SK-N-SH treated with all-trans-retinoic acid at 6 μM for 48 hours (cell line): Measurements from ENCODE around the gene MBTD1.

Source experiments
- ATAC-seq: fragments of 200-7000 bp; cut with Tn5 transposase; 3 replicates; pipeline ENCODE4 v1.9.1; 2020; ENCODE audit warnings: mild to moderate bottlenecking, moderate library complexity
- BACH2 ChIP-seq: fragments of 250-450 bp; sonication (Bioruptor Pico); IDR thresholded peaks from 2 replicates; pipeline ENCODE4 v1.9.0; 2021; ENCODE audit warnings: mild to moderate bottlenecking, borderline replicate concordance
- CSDC2 ChIP-seq: fragments of 250-450 bp; sonication (Bioruptor Pico); IDR thresholded peaks from 2 replicates; pipeline ENCODE4 v1.5.0; 2020; ENCODE audit warnings: mild to moderate bottlenecking, moderate library complexity
- GLIS3 ChIP-seq: fragments of 250-450 bp; sonication (Bioruptor Pico); IDR thresholded peaks from 2 replicates; pipeline ENCODE4 v1.5.0; 2020; ENCODE audit warnings: mild to moderate bottlenecking, moderate library complexity
- ISL1 ChIP-seq: fragments of 250-450 bp; sonication (Bioruptor Pico); IDR thresholded peaks from 2 replicates; pipeline ENCODE4 v2.1.2; 2022; ENCODE audit warnings: mild to moderate bottlenecking, moderate library complexity
- OSR1 ChIP-seq: fragments of 250-450 bp; sonication (Bioruptor Pico); IDR thresholded peaks from 2 replicates; pipeline ENCODE4 v1.8.0; 2022; ENCODE audit warnings: moderate library complexity, mild to moderate bottlenecking, inconsistent platforms
- PPARA ChIP-seq: fragments of 250-450 bp; sonication (Bioruptor Pico); IDR thresholded peaks from 2 replicates; pipeline ENCODE4 v1.5.0; 2020; ENCODE audit warnings: mild to moderate bottlenecking, borderline replicate concordance
- SNAI2 ChIP-seq: fragments of 250-450 bp; sonication (Bioruptor Pico); IDR thresholded peaks from 2 replicates; pipeline ENCODE4 v1.5.0; 2020; ENCODE audit warnings: mild to moderate bottlenecking, moderate library complexity
- TCF4 ChIP-seq: fragments of 250-450 bp; sonication (Bioruptor Pico); IDR thresholded peaks from 2 replicates; pipeline ENCODE4 v1.8.0; 2021; ENCODE audit warnings: mild to moderate bottlenecking, moderate library complexity, borderline replicate concordance
- ZC3H10 ChIP-seq: fragments of 250-450 bp; sonication (Bioruptor Pico); IDR thresholded peaks from 2 replicates; pipeline ENCODE4 v1.5.1; 2021; ENCODE audit warnings: mild to moderate bottlenecking, moderate library complexity
- ZFP30 ChIP-seq: fragments of 450-650 bp; formaldehyde crosslinking; IDR thresholded peaks from 2 replicates; pipeline ENCODE4 v1.5.0; 2022; ENCODE audit warnings: mild to moderate bottlenecking, moderate library complexity
- ZNF565 ChIP-seq: fragments of 450-650 bp; formaldehyde crosslinking; conservative IDR thresholded peaks from 2 replicates; pipeline ENCODE4 v1.5.0; 2020; ENCODE audit warnings: low read depth, mild to moderate bottlenecking, moderate library complexity
- ZNF70 ChIP-seq: fragments of 450-650 bp; formaldehyde crosslinking; IDR thresholded peaks from 2 replicates; pipeline ENCODE4 v1.5.0; 2020; ENCODE audit warnings: mild to moderate bottlenecking, moderate library complexity
- ZNF8 ChIP-seq: fragments of 450-650 bp; formaldehyde crosslinking; IDR thresholded peaks from 2 replicates; pipeline ENCODE4 v1.5.0; 2020; ENCODE audit warnings: mild to moderate bottlenecking, moderate library complexity
- TF ChIP-seq, protein P1 (sequence below): fragments of 250-450 bp; sonication (Bioruptor Pico); IDR thresholded peaks from 2 replicates; pipeline ENCODE4 v1.5.1; 2020; ENCODE audit warnings: low read depth, mild to moderate bottlenecking, moderate library complexity
- TF ChIP-seq, protein P2 (sequence below): fragments of 250-450 bp; sonication (Bioruptor Pico); IDR thresholded peaks from 2 replicates; pipeline ENCODE4 v1.8.0; 2021; ENCODE audit warnings: low read depth, mild to moderate bottlenecking, moderate library complexity, borderline replicate concordance
- TF ChIP-seq, protein P3 (sequence below): fragments of 250-450 bp; sonication (Bioruptor Pico); IDR thresholded peaks from 2 replicates; pipeline ENCODE4 v1.5.0; 2020; ENCODE audit warnings: mild to moderate bottlenecking, moderate library complexity

MBTD1 gene

DNA sequence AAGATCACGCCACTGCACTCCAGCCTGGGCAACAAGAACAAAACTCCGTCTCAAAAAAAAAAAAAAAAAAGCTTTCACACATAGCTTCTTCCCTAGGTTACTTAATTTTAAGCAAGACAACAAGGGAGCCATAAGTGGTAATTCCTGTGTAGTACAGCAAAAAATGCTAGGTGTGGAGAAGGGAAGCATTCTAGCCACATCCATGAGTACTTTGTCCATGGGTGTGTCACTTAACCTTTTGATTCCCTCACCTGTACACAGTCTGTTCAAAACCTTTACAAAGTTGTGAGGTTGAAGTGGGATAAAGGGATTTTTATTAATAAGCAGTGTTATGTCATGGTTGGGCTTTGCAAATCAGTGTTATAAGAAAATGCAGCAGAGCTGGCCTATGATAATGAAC is 89.1 kb downstream of the MBTD1 start:
- no peak for ATAC-seq
- no peak for TF ChIP-seq CSDC2
- no peak for TF ChIP-seq TCF4 (CRISPR knock-in tag)
- no peak for TF ChIP-seq ISL1 (CRISPR knock-in tag)
- no peak for TF ChIP-seq PPARA (CRISPR knock-in tag)

- TF ChIP-seq CSDC2 (no peak), TCF4 (CRISPR knock-in tag) (no peak), PPARA (CRISPR knock-in tag) (no peak), ZNF8 (CRISPR knock-in tag) (no peak)
- TF ChIP-seq, protein P1, sequence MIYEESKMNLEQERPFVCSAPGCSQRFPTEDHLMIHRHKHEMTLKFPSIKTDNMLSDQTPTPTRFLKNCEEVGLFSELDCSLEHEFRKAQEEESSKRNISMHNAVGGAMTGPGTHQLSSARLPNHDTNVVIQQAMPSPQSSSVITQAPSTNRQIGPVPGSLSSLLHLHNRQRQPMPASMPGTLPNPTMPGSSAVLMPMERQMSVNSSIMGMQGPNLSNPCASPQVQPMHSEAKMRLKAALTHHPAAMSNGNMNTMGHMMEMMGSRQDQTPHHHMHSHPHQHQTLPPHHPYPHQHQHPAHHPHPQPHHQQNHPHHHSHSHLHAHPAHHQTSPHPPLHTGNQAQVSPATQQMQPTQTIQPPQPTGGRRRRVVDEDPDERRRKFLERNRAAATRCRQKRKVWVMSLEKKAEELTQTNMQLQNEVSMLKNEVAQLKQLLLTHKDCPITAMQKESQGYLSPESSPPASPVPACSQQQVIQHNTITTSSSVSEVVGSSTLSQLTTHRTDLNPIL, result no peak
Observed at GRCh38 chr17:51169340-51169739, 90.5 kb downstream of the MBTD1 start.

DNA sequence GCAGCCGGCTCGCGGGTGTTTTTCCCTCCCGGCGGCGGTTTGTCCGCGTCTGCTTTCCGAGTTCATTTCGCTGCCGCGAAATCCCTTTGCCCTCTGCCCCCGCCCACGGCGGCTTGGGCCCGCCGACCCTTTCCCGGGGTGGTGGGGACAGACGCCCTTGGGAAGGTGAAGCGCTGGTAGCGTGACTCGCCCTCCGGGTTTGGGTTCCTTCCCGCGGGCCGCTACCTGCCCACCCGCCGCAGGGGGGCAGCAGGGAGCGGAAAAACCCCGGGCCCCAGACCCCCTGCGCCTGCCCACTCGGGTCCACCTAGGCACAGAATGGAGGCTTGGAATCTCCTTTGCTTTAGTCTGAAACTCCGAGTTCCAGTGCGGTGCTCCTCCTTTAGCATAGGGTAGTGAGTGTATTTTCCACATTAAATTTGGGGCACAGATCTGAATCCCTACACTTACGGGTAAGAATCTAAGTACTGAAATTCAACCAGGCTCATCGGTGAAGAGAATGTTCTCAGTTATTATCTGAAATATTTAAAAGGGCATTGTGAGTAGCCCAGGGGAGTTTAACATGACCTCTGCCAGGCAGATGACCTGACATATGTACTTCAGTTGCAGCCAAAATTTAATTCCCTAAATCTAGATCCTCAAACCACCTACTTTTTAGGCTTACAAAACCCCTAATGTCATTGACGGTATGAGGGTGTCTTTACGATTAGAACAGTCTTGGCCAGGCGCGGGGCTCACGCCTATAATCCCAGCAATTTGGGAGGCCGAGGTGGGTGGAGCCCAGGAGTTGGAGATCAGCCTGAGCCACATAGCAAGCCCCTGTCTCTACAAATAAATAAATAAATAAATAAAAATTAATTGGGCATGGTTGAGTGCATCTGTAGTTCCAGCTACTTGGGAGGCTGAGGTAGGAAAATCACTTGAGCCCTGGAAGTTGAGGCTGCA is 92.6 kb downstream of the MBTD1 start:
- no peak for TF ChIP-seq GLIS3 (CRISPR knock-in tag)
- TF ChIP-seq BACH2 (CRISPR knock-in tag), result no peak
- no peak for TF ChIP-seq ZNF70 (CRISPR knock-in tag)
- TF ChIP-seq PPARA (CRISPR knock-in tag), result no peak
- TF ChIP-seq, protein P2, sequence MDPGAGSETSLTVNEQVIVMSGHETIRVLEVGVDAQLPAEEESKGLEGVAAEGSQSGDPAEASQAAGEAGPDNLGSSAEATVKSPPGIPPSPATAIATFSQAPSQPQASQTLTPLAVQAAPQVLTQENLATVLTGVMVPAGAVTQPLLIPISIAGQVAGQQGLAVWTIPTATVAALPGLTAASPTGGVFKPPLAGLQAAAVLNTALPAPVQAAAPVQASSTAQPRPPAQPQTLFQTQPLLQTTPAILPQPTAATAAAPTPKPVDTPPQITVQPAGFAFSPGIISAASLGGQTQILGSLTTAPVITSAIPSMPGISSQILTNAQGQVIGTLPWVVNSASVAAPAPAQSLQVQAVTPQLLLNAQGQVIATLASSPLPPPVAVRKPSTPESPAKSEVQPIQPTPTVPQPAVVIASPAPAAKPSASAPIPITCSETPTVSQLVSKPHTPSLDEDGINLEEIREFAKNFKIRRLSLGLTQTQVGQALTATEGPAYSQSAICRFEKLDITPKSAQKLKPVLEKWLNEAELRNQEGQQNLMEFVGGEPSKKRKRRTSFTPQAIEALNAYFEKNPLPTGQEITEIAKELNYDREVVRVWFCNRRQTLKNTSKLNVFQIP, result no peak
- TF ChIP-seq, protein P1, result no peak
- no peak for TF ChIP-seq OSR1 (CRISPR knock-in tag)
- TF ChIP-seq ZNF8 (CRISPR knock-in tag), result no peak
- no peak for TF ChIP-seq SNAI2 (CRISPR knock-in tag)
- no peak for TF ChIP-seq ZC3H10 (CRISPR knock-in tag)
- no peak for TF ChIP-seq TCF4 (CRISPR knock-in tag)
- TF ChIP-seq ZNF565 (CRISPR knock-in tag), result no peak
- TF ChIP-seq, protein P3, sequence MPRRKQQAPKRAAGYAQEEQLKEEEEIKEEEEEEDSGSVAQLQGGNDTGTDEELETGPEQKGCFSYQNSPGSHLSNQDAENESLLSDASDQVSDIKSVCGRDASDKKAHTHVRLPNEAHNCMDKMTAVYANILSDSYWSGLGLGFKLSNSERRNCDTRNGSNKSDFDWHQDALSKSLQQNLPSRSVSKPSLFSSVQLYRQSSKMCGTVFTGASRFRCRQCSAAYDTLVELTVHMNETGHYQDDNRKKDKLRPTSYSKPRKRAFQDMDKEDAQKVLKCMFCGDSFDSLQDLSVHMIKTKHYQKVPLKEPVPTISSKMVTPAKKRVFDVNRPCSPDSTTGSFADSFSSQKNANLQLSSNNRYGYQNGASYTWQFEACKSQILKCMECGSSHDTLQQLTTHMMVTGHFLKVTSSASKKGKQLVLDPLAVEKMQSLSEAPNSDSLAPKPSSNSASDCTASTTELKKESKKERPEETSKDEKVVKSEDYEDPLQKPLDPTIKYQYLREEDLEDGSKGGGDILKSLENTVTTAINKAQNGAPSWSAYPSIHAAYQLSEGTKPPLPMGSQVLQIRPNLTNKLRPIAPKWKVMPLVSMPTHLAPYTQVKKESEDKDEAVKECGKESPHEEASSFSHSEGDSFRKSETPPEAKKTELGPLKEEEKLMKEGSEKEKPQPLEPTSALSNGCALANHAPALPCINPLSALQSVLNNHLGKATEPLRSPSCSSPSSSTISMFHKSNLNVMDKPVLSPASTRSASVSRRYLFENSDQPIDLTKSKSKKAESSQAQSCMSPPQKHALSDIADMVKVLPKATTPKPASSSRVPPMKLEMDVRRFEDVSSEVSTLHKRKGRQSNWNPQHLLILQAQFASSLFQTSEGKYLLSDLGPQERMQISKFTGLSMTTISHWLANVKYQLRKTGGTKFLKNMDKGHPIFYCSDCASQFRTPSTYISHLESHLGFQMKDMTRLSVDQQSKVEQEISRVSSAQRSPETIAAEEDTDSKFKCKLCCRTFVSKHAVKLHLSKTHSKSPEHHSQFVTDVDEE (CRISPR knock-in tag), result no peak
- ATAC-seq, result peak; percentile 62

More at GRCh38 chr17:51169340-51169739, 90.5 kb downstream of the MBTD1 start:
- ATAC-seq, result no peak

DNA sequence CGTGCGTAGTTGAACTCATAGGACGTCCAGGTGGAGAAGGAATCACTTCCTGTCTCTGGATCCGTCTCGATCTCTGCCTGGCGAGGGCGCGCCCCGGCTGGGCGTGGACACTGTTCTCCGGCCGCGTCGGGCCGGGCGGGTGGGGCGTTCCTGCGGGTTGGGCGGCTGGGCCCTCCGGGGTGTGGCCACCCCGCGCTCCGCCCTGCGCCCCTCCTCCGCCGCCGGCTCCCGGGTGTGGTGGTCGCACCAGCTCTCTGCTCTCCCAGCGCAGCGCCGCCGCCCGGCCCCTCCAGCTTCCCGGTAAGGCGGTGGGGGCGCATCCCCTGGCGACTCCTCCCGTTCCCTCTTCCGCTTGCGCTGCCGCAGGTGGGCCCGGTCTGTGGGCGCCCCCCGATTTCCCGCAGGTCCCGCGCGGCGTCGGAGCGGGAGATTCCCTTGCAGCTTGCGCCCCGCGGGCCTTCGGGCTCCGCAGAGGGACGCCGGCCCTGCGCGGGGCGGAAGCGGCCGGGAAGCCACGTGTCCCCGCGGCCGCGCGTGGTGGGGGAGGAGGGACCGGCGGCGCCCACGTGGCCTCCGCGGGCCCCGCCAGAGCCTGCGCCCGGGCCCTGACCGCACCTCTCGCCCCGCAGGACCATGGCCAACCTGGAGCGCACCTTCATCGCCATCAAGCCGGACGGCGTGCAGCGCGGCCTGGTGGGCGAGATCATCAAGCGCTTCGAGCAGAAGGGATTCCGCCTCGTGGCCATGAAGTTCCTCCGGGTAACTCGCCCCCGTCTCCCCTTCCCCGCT is 93.5 kb downstream of the MBTD1 start, which contains the start of gene NME2:
NME2 (plus strand) TSS at position 214 of the 789 bp plus-strand sequence; CDS start at position 634, 420 bp downstream.
- peak; percentile 94 for ATAC-seq
- TF ChIP-seq ZFP30 (0 out of 2 replicates have a peak, but pooled peaks have one; percentile 13), ZNF8 (CRISPR knock-in tag) (no peak)
- TF ChIP-seq, protein P3 (CRISPR knock-in tag), result 0 out of 2 replicates have a peak, but pooled peaks have one; percentile 65
